ENCODE results near the gene KIAA1549. TPM values are rescaled to one million over a fixed set of nuclear protein-coding genes. Genes with fewer than 3 reads are reported as not detected.

KIAA1549 gene
- total and polyA plus RNA-seq, 9 of the 15 experiments (the other 6 are each of a cell fraction or from before 2014, with no cell fraction given), result 0.01 to 0.29 (median 0.07) TPM

- no peak overlapping the region for H3K4me3 ChIP-seq
- FAIRE-seq (no peak), DNase-seq (ENCODE audit: extremely low read depth in 1 of 4, low spot score in 3 of 4) (no peak), ATAC-seq (no peak)
- intact Hi-C loops (cut with micrococcal nuclease) (no loop called here), in situ Hi-C loops (cut with MboI) (no loop called here)
- WGBS (ENCODE audit: insufficient coverage, low coverage, missing lambda C conversion rate), result 0% methylated on average over 1 of the region's 1 CpG
- H3K4me1 ChIP-seq (replicated peaks in 1 of 2; ENCODE audit: control insufficient read depth in 2 of 2, insufficient read depth in 2 of 2, low read length in 2 of 2), result no peaks in the 10 kb centered on the region
- no peaks in the 10 kb centered on the region for H3K9me1 ChIP-seq (ENCODE audit: control insufficient read depth, insufficient read depth, low read length)
- no peaks in the 10 kb centered on the region for H3K79me2 ChIP-seq (ENCODE audit: control insufficient read depth, insufficient read depth, low read length)
- peaks cover 18 to 35% of the 10 kb centered on the region in 2 experiments for H3K27me3 ChIP-seq (ENCODE audit: control insufficient read depth in 2 of 2, insufficient read depth in 2 of 2, low read length in 2 of 2)
- BruUV-seq (replicated peaks), result no TSS peak
- CTCF ChIA-PET (ENCODE audit: low intra/inter-chr PET ratio), result no interaction called here
- no peaks in the 10 kb centered on the region for H3K9me3 ChIP-seq (replicated peaks; ENCODE audit: control insufficient read depth, insufficient read depth, low read depth, low read length)
- H3K36me3 ChIP-seq (ENCODE audit: control insufficient read depth, insufficient read depth, low read length), result no peaks in the 10 kb centered on the region
- H3K9ac ChIP-seq (ENCODE audit: insufficient read depth in 1 of 2, low read depth in 2 of 2, low read length in 2 of 2), result no peak overlapping the region
- H3K4me2 ChIP-seq (ENCODE audit: insufficient read depth, low read length), result no peak overlapping the region
- H4K20me1 ChIP-seq (replicated peaks; ENCODE audit: control insufficient read depth, insufficient read depth, low read length), result no peaks in the 10 kb centered on the region
- TF ChIP-seq TEAD2 (tag; IDR thresholded peaks at IDR 0.05), result no peak
- TF ChIP-seq ARHGAP35 (IDR thresholded peaks at IDR 0.05; ENCODE audit: partially characterized antibody), result no peak
- no peak for TF ChIP-seq ZSCAN29 (IDR thresholded peaks at IDR 0.05)
- no peak for TF ChIP-seq YY1 (IDR thresholded peaks at IDR 0.05; ENCODE audit: borderline replicate concordance in 1 of 3, control insufficient read depth in 1 of 3, extremely low read depth in 1 of 3, insufficient read depth in 3 of 3, insufficient read length in 1 of 3, insufficient replicate concordance in 2 of 3, low read depth in 1 of 3, low read length in 2 of 3)
- no peak for TF ChIP-seq KAT7 (CRISPR knock-in tag; IDR thresholded peaks at IDR 0.05; ENCODE audit: borderline replicate concordance)
- no peak for TF ChIP-seq RFX5 (IDR thresholded peaks at IDR 0.05; ENCODE audit: low read depth, low read length)
- TF ChIP-seq PCBP1 (IDR thresholded peaks at IDR 0.05; ENCODE audit: low read depth, low read length, poor library complexity, severe bottlenecking), result no peak
- no peak for TF ChIP-seq HNRNPK (IDR thresholded peaks at IDR 0.05; ENCODE audit: low read depth, low read length, poor library complexity, severe bottlenecking)
- POLR2A ChIA-PET, result no interaction called here
- H3K27ac ChIP-seq (ENCODE audit: extremely low read depth, low read depth, low read length), result no peak overlapping the region
- no peak overlapping the region for H2AFZ ChIP-seq (ENCODE audit: low read depth, low read length)
These were observed 176.6 kb downstream of the KIAA1549 start for GRCh38 chr7:138804618-138805017.
